Esophagus muscularis mucosa (tissue), 4 donors: ENCODE results near the gene AADACL4. TPM values are rescaled to one million over a fixed set of nuclear protein-coding genes. Genes with fewer than 3 reads are reported as not detected.

Experiments used
- DNase-seq: peaks from one replicate; pipeline ENCODE4 v3.0.0-alpha.2; 2017; ENCODE audit errors: extremely low spot score
- H3K27ac ChIP-seq, 4 donors: fragments of 200-600 bp; sonication (generic); replicated peaks in 1 of 4; 1 replicate in 3 of 4; 2 replicates in 1 of 4; pipeline ENCODE4 v1.5.1; 2016 to 2019; ENCODE audit warnings: mild to moderate bottlenecking in 1 of 4
- H3K27me3 ChIP-seq, 4 donors: fragments of 200-600 bp; sonication (generic); one replicate each; pipeline versions ENCODE4 v1.5.1 to v1.6.0; 2016 to 2019
- H3K36me3 ChIP-seq, 4 donors: fragments of 200-600 bp; sonication (generic); one replicate each; pipeline ENCODE4 v1.5.1; 2016 to 2019
- H3K4me1 ChIP-seq, 4 donors: fragments of 200-600 bp; sonication (generic); one replicate each; pipeline ENCODE4 v1.5.1; 2016 to 2019
- H3K4me3 ChIP-seq, 4 donors: fragments of 200-600 bp; sonication (generic); 1 replicate in 2 of 4; 2 replicates in 2 of 4; pipeline ENCODE4 v1.5.1; 2016 to 2019; ENCODE audit warnings: mild to moderate bottlenecking in 4 of 4, moderate library complexity in 1 of 4
- H3K9me3 ChIP-seq, 4 donors: fragments of 200-600 bp; sonication (generic); 1 replicate in 3 of 4; 2 replicates in 1 of 4; pipeline ENCODE4 v1.5.1; 2016 to 2019
- EP300 ChIP-seq: sonication (generic); formaldehyde crosslinking; IDR thresholded peaks from one replicate; pipeline ENCODE4 v1.6.1; 2017; ENCODE audit warnings: antibody characterized with exemption
- POLR2A ChIP-seq: fragments of 450-650 bp; IDR thresholded peaks from one replicate; pipeline ENCODE4 v1.6.1; 2017; ENCODE audit warnings: antibody characterized with exemption, moderate library complexity, mild to moderate bottlenecking, low read depth
- POLR2AphosphoS5 ChIP-seq, 2 donors: sonication (generic); formaldehyde crosslinking; IDR thresholded peaks; one replicate each; pipeline ENCODE4 v1.6.1; 2017; ENCODE audit warnings: antibody characterized with exemption in 2 of 2
- WGBS: methylation state at CpG from one replicate; pipeline ENCODE4 v1.1.5; 2018; 5-methylcytosine and 5-hydroxymethylcytosine counted together
- intact Hi-C: fragments of 100-400 bp; cut with DNase I; formaldehyde crosslinking; loops from one replicate; pipeline ENCODE4 v1.15.1; 2023
- total RNA-seq, 4 donors: library from RNA; depleted of rRNA; stranded (reverse); fragments of >200 nt; gene quantifications; one replicate each; pipeline versions ENCODE4 v1.1.0 to v1.2.1, GENCODE V29; 2016
- TF ChIP-seq, protein P1 (sequence below), 3 experiments: fragments of 200-600 bp in 2 of 3; fragments of 450-650 bp in 1 of 3; sonication (generic) in 2 of 3; IDR thresholded peaks; one replicate each; pipeline ENCODE4 v1.5.1; 2017 to 2019; ENCODE audit warnings: antibody characterized with exemption in 3 of 3, mild to moderate bottlenecking in 2 of 3, moderate library complexity in 1 of 3

The AADACL4 gene
- total RNA-seq, 4 donors from 2014 or later = not detected

DNA sequence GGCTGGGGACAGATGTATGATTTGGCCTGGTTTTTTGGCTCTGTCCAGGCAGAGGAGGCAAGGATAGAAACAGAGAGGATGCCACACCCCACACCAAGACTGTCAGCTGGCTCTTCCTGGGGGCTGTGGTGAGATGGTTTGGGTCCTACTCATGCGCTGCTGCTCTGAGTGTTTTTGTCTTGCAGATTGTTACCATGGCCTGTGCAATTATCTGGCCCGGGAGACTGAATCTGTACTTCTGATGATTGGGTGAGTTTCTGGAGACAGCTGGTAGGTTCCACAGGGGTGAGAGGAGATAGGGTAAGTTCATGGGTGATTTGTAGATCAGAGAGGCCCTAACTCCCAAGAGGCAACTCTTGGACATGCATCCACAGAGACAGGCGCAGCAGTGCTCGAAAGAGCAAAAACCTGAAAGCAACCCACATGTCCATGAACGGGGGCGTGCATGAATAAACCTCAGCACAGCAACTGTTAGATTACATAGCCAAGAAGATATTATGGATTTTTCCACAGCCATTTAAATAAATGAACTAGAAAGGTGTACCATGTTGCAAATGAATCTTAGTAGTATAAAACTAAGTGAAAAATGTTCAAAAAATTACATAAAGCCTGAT, 17.8 kb downstream of the AADACL4 start:
- no peak overlapping the region for H3K4me3 ChIP-seq
- 83% methylated on average over 6 of the region's 6 CpGs for WGBS
- H3K27me3 ChIP-seq = no peaks in the 10 kb centered on the region
- TF ChIP-seq POLR2A (no peak), POLR2AphosphoS5 (IDR thresholded peaks at IDR 0.05) (no peak), EP300 (no peak)
- TF ChIP-seq, protein P1, sequence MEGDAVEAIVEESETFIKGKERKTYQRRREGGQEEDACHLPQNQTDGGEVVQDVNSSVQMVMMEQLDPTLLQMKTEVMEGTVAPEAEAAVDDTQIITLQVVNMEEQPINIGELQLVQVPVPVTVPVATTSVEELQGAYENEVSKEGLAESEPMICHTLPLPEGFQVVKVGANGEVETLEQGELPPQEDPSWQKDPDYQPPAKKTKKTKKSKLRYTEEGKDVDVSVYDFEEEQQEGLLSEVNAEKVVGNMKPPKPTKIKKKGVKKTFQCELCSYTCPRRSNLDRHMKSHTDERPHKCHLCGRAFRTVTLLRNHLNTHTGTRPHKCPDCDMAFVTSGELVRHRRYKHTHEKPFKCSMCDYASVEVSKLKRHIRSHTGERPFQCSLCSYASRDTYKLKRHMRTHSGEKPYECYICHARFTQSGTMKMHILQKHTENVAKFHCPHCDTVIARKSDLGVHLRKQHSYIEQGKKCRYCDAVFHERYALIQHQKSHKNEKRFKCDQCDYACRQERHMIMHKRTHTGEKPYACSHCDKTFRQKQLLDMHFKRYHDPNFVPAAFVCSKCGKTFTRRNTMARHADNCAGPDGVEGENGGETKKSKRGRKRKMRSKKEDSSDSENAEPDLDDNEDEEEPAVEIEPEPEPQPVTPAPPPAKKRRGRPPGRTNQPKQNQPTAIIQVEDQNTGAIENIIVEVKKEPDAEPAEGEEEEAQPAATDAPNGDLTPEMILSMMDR (IDR thresholded peaks at IDR 0.05) = no peak
- no peak overlapping the region for H3K27ac ChIP-seq
- DNase-seq = no peak
- H3K36me3 ChIP-seq = no peaks in the 10 kb centered on the region
- H3K4me1 ChIP-seq = peaks cover 0 to 6% (median 5%) of the 10 kb centered on the region in 4 donors
- intact Hi-C loops = no loop called here
- peaks cover 0 to 9% (median 5%) of the 10 kb centered on the region in 4 donors for H3K9me3 ChIP-seq

DNA sequence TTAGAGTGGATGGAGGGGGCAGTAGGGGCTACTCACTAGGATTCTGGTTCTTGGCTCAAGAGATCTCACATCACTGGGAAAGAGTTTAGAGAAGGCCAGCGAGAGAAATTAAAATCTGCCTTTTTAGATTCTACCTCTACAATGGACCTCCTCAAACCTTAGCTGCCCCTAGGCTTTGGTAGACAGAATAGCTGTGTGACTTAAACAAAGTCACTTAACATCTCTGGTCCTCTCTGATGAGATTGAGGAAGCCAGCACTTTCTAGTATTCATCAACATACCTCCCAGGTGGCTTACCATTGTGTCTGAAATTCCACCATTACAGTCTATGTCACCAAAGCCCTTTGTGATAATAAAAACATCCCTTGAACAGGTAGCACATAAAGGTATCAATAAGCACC, 18.7 kb downstream of the AADACL4 start:
- Histone ChIP-seq H3K4me1 (peaks cover 0 to 6% (median 5%) of the 10 kb centered on the region in 4 donors), H3K27ac (no peak overlapping the region), H3K27me3 (no peaks in the 10 kb centered on the region), H3K36me3 (no peaks in the 10 kb centered on the region), H3K4me3 (no peak overlapping the region), H3K9me3 (peaks cover 0 to 9% (median 5%) of the 10 kb centered on the region in 4 donors)
- 100% methylated on average over 1 of the region's 1 CpG for WGBS
- no peak for DNase-seq
- intact Hi-C loops = no loop called here
- TF ChIP-seq POLR2A = no peak
- TF ChIP-seq POLR2AphosphoS5 (IDR thresholded peaks at IDR 0.05) = no peak
- TF ChIP-seq, protein P1 (IDR thresholded peaks at IDR 0.05) = no peak
- no peak for TF ChIP-seq EP300

DNA sequence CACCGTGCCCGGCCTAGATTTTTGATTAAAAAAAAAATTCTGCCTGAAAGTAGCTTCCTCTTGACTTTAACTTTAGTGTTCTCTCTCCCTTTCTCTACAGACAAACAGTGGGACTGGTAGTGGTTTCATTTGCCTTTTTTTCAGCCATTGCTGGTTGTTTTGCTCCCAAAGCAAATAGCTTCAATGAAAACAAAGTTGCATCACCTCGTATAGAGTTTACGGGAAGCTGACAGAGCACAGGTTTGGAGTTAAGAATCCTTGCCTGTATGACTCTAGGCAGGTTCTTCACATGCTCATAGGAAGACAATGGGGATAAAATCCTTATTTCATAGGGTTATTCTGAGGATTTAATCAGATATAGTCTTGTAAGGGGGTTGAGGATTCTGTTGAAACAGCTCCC, 21.6 kb downstream of the AADACL4 start:
- no peaks in the 10 kb centered on the region for H3K36me3 ChIP-seq
- H3K4me1 ChIP-seq = no peaks in the 10 kb centered on the region
- DNase-seq = no peak
- H3K27me3 ChIP-seq = no peaks in the 10 kb centered on the region
- intact Hi-C loops = no loop called here
- WGBS = 76% methylated on average over 4 of the region's 4 CpGs
- H3K4me3 ChIP-seq = no peak overlapping the region
- H3K9me3 ChIP-seq = peaks cover 0 to 17% (median 5%) of the 10 kb centered on the region in 4 donors
- no peak overlapping the region for H3K27ac ChIP-seq
- TF ChIP-seq, protein P1 (IDR thresholded peaks at IDR 0.05) = no peak
- TF ChIP-seq EP300 (no peak), POLR2AphosphoS5 (IDR thresholded peaks at IDR 0.05) (no peak), POLR2A (no peak)

DNA sequence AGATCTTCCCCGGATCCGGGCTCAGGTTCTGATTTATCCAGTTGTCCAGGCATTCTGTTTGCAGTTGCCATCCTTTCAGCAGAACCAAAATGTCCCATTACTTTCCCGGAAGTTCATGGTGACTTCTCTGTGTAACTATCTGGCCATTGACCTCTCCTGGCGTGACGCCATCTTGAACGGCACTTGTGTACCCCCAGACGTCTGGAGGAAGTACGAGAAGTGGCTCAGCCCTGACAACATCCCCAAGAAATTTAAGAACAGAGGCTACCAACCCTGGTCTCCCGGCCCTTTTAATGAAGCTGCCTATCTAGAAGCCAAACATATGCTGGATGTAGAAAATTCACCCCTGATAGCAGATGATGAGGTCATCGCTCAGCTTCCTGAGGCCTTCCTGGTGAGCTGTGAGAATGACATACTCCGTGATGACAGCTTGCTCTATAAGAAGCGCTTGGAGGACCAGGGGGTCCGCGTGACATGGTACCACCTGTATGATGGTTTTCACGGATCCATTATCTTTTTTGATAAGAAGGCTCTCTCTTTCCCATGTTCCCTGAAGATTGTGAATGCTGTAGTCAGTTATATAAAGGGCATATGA, 22.4 kb downstream of the AADACL4 start:
- no peak overlapping the region for H3K27ac ChIP-seq
- H3K27me3 ChIP-seq = no peaks in the 10 kb centered on the region
- no peaks in the 10 kb centered on the region for H3K36me3 ChIP-seq
- no peak for DNase-seq
- TF ChIP-seq, protein P1 (IDR thresholded peaks at IDR 0.05) = no peak
- TF ChIP-seq POLR2AphosphoS5 (IDR thresholded peaks at IDR 0.05) (no peak), EP300 (no peak), POLR2A (no peak)
- no peaks in the 10 kb centered on the region for H3K4me1 ChIP-seq
- H3K9me3 ChIP-seq = peaks cover 0 to 17% (median 5%) of the 10 kb centered on the region in 4 donors
- intact Hi-C loops = no loop called here
- no peak overlapping the region for H3K4me3 ChIP-seq
- 83% methylated on average over 14 of the region's 15 CpGs for WGBS
